ENCODE measurements around the gene RBL2.

- no peak for TF ChIP-seq CTCF (IDR thresholded peaks at IDR 0.05)
- TF ChIP-seq EZH2 (IDR thresholded peaks at IDR 0.05; ENCODE audit: borderline replicate concordance, insufficient read depth, low read depth, low read length, poor library complexity, severe bottlenecking): no peak
Measured at GRCh38 chr16:53417011-53417410, 17.3 kb upstream of the RBL2 start.

All from B cell (primary cell).